MM.1S (cell line): ENCODE data around the gene SLC24A4.

Experiments
- DNase-seq: peaks from one replicate; pipeline ENCODE4 v3.0.0-alpha.2; 2015
- H2AFZ ChIP-seq: fragments of 300-600 bp; sonication (generic); 2 replicates; pipeline ENCODE4 v1.6.0; 2016; ENCODE audit warnings: antibody characterized with exemption, low read length
- H3F3A ChIP-seq: fragments of 300-600 bp; sonication (generic); 2 replicates; pipeline ENCODE4 v1.6.1; 2016; ENCODE audit warnings: mild to moderate bottlenecking, antibody characterized with exemption, low read length, moderate library complexity, mixed read lengths; ENCODE audit not compliant: insufficient read depth
- H3K27ac ChIP-seq: fragments of 300-600 bp; sonication (generic); 2 replicates; pipeline ENCODE4 v1.5.1; 2016; ENCODE audit warnings: mild to moderate bottlenecking, low read length
- H3K27me3 ChIP-seq: fragments of 300-600 bp; sonication (generic); replicated peaks from 2 replicates; pipeline ENCODE4 v1.6.0; 2016; ENCODE audit warnings: low read length; ENCODE audit not compliant: insufficient read depth
- H3K36me3 ChIP-seq: fragments of 300-600 bp; sonication (generic); replicated peaks from 2 replicates; pipeline ENCODE4 v1.6.1; 2016; ENCODE audit warnings: mild to moderate bottlenecking, low read length, mixed read lengths; ENCODE audit not compliant: insufficient read depth
- H3K4me1 ChIP-seq: fragments of 300-600 bp; sonication (generic); 2 replicates; pipeline ENCODE4 v1.6.1; 2016; ENCODE audit warnings: low read length, mixed read lengths
- H3K4me2 ChIP-seq: fragments of 300-600 bp; sonication (generic); 2 replicates; pipeline ENCODE4 v1.6.0; 2016; ENCODE audit warnings: low read depth, low read length
- H3K4me3 ChIP-seq: fragments of 300-600 bp; sonication (generic); 2 replicates; pipeline ENCODE4 v1.5.1; 2016; ENCODE audit warnings: low read length, mixed read lengths
- H3K79me2 ChIP-seq: fragments of 300-600 bp; sonication (generic); 2 replicates; pipeline ENCODE4 v1.6.1; 2016; ENCODE audit warnings: mixed run types, low read length, mixed read lengths
- H3K9ac ChIP-seq: fragments of 300-600 bp; sonication (generic); 2 replicates; pipeline ENCODE4 v1.6.1; 2016; ENCODE audit warnings: low read length, mixed read lengths
- H3K9me2 ChIP-seq: fragments of 300-600 bp; sonication (generic); replicated peaks from 2 replicates; pipeline ENCODE4 v1.6.1; 2016; ENCODE audit warnings: mild to moderate bottlenecking, low read length, mixed read lengths; ENCODE audit not compliant: insufficient read depth
- H3K9me3 ChIP-seq: fragments of 300-600 bp; sonication (generic); replicated peaks from 2 replicates; pipeline ENCODE4 v1.6.1; 2016; ENCODE audit warnings: mild to moderate bottlenecking, low read length, mixed read lengths; ENCODE audit not compliant: insufficient read depth
- H4K20me1 ChIP-seq: fragments of 300-600 bp; sonication (generic); 2 replicates; pipeline ENCODE4 v1.6.1; 2016; ENCODE audit warnings: mild to moderate bottlenecking, low read length, moderate library complexity, mixed read lengths; ENCODE audit not compliant: insufficient read depth
- CTCF ChIP-seq: fragments of 300-600 bp; sonication (generic); IDR thresholded peaks from 2 replicates; pipeline ENCODE4 v1.5.1; 2016; ENCODE audit warnings: antibody characterized with exemption, low read length, mixed read lengths
- EZH2 ChIP-seq: fragments of 300-600 bp; sonication (generic); optimal IDR thresholded peaks from 2 replicates; pipeline ENCODE3; 2017; ENCODE audit warnings: low read depth, mild to moderate bottlenecking, antibody characterized with exemption, low read length, mixed read lengths
- EZH2phosphoT487 ChIP-seq: fragments of 300-600 bp; sonication (generic); IDR thresholded peaks from 2 replicates; pipeline ENCODE4 v1.6.1; 2018; ENCODE audit warnings: antibody characterized with exemption, low read length

The SLC24A4 gene

GRCh38 chr14:92397953-92398564 is 75.1 kb downstream of the SLC24A4 start:
- Histone ChIP-seq H4K20me1 (no peaks in the 10 kb centered on the region), H3K27ac (no peak overlapping the region), H3K9me3 (no peaks in the 10 kb centered on the region), H3K27me3 (no peaks in the 10 kb centered on the region), H3K4me2 (no peak overlapping the region), H3F3A (no peaks in the 10 kb centered on the region), H2AFZ (no peak overlapping the region), H3K79me2 (no peaks in the 10 kb centered on the region), H3K9me2 (no peaks in the 10 kb centered on the region), H3K4me1 (no peaks in the 10 kb centered on the region), H3K9ac (no peak overlapping the region), H3K36me3 (no peaks in the 10 kb centered on the region), H3K4me3 (no peak overlapping the region)
- TF ChIP-seq EZH2, result no peak
- TF ChIP-seq EZH2phosphoT487, result no peak
- no peak for TF ChIP-seq CTCF
- no peak for DNase-seq

DNA sequence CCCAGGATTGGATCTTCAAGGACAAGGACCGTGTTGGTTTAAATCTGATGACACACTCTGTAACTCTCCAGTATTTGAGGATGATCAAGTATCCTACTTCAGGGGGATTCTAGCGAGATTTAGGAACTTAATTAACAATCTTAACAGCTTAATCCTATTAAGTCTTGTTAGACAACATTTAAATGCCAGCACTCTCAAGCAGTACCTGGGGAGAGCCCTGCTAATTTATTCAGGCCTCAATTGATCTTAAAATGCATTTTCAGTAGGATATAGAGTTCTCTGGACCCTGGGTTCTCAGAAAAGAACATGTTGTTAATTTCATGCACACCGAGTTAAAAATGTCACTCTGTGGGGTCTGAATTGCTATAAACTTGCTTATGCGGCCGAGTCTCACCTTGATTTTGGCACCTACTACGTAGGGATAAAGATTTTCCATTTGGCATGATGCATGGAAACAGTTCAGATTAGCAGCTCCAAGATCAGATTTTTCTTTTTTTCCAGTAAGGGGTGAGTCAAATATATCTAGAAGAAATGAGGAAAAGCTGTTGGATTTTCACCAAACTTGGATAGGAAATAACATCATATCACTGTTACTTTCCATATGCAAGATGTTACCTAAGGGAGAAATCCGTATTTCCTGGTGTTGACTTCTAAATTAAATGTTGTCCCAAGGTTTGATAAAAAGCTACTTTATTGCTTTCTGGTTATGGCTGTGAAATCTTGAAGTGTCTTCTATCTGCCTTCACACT is 76.1 kb downstream of the SLC24A4 start:
- Histone ChIP-seq H4K20me1 (no peaks in the 10 kb centered on the region), H3K4me3 (no peak overlapping the region), H3K4me2 (no peak overlapping the region), H3K9ac (no peak overlapping the region), H2AFZ (no peak overlapping the region), H3F3A (no peaks in the 10 kb centered on the region), H3K4me1 (no peaks in the 10 kb centered on the region), H3K9me2 (no peaks in the 10 kb centered on the region), H3K9me3 (no peaks in the 10 kb centered on the region), H3K27ac (no peak overlapping the region), H3K27me3 (no peaks in the 10 kb centered on the region), H3K36me3 (no peaks in the 10 kb centered on the region), H3K79me2 (no peaks in the 10 kb centered on the region)
- TF ChIP-seq EZH2, result no peak
- no peak for TF ChIP-seq CTCF
- TF ChIP-seq EZH2phosphoT487, result no peak
- no peak for DNase-seq

DNA sequence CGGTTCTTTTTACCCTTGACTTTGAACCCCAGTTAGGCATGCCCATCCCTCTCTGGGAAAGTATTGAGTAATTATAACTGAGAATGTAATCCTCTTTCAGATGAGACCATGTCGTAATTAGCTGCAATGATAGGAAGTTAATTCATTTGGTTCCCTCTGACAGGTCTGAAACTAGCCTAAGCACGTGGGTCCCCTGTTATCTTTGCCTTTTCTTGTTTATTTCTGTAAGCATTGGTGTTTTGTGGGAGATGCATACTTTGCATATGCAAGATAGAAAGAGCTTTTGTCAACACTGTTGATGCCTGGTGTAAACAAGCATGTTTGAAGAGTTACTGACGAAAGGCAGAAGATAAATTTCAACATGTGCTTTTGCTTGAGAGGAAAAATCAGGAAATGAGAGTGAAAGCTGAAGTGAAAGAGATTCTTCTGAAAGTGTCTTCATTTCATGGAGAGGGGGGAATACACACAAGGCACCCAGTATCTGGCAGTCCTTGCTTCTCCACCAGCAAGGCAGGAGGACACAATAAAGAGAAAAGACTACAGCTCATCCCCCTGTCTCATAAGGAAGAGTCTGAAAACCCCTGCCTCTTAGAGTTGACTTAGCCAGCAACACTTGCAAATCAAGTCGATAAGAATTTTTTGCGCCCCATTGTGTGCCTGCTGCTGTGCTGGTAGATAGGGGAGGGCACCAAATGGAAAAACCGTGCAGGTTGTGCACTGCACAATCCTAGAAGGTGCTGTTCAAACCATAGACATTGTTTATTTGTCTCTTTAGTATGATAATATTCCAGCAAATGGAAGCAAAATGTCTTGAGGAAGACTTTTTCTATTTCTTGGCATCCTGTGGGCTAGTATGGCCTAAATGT is 77.8 kb downstream of the SLC24A4 start:
- Histone ChIP-seq H2AFZ (no peak overlapping the region), H4K20me1 (no peaks in the 10 kb centered on the region), H3K79me2 (no peaks in the 10 kb centered on the region), H3K36me3 (no peaks in the 10 kb centered on the region), H3K4me3 (no peak overlapping the region), H3K27me3 (no peaks in the 10 kb centered on the region), H3K27ac (no peak overlapping the region), H3K9me3 (no peaks in the 10 kb centered on the region), H3K9me2 (no peaks in the 10 kb centered on the region), H3K9ac (no peak overlapping the region), H3K4me2 (no peak overlapping the region), H3F3A (no peaks in the 10 kb centered on the region), H3K4me1 (no peaks in the 10 kb centered on the region)
- no peak for DNase-seq
- no peak for TF ChIP-seq EZH2phosphoT487
- TF ChIP-seq CTCF, result no peak
- TF ChIP-seq EZH2, result no peak
